ENCODE measurements around the gene GCH1.

GCH1 gene

GRCh38 chr14:54834081-54834480 is 68.5 kb downstream of the GCH1 start:
- FAIRE-seq (no peak), DNase-seq (ENCODE audit: insufficient read length) (no peak)
- TF ChIP-seq POLR2A (IDR thresholded peaks at IDR 0.05; ENCODE audit: low read depth, low read length) (no peak), TAF1 (IDR thresholded peaks at IDR 0.05; ENCODE audit: borderline replicate concordance, low read depth, low read length) (no peak), POLR2AphosphoS5 (IDR thresholded peaks at IDR 0.05; ENCODE audit: low read depth, low read length) (no peak)

- no peak for TF ChIP-seq TAF1 (IDR thresholded peaks at IDR 0.05; ENCODE audit: borderline replicate concordance, low read depth, low read length)
- no peak for TF ChIP-seq POLR2A (IDR thresholded peaks at IDR 0.05; ENCODE audit: low read depth, low read length)
- no peak for TF ChIP-seq POLR2AphosphoS5 (IDR thresholded peaks at IDR 0.05; ENCODE audit: low read depth, low read length)
- FAIRE-seq = no peak
- no peak for DNase-seq (ENCODE audit: insufficient read length)
Observed at GRCh38 chr14:54830650-54831049, 72.0 kb downstream of the GCH1 start.

GRCh38 chr14:54829486-54830224 is 73.0 kb downstream of the GCH1 start:
- DNase-seq (ENCODE audit: insufficient read length) = no peak
- TF ChIP-seq TAF1 (IDR thresholded peaks at IDR 0.05; ENCODE audit: borderline replicate concordance, low read depth, low read length) (no peak), POLR2A (IDR thresholded peaks at IDR 0.05; ENCODE audit: low read depth, low read length) (no peak), POLR2AphosphoS5 (IDR thresholded peaks at IDR 0.05; ENCODE audit: low read depth, low read length) (no peak)
- no peak for FAIRE-seq

GRCh38 chr14:54828037-54828436 is 74.6 kb downstream of the GCH1 start:
- DNase-seq (ENCODE audit: insufficient read length) (no peak), FAIRE-seq (no peak)
- TF ChIP-seq POLR2A (IDR thresholded peaks at IDR 0.05; ENCODE audit: low read depth, low read length) (no peak), POLR2AphosphoS5 (IDR thresholded peaks at IDR 0.05; ENCODE audit: low read depth, low read length) (no peak), TAF1 (IDR thresholded peaks at IDR 0.05; ENCODE audit: borderline replicate concordance, low read depth, low read length) (no peak)

- DNase-seq (ENCODE audit: insufficient read length) (no peak), FAIRE-seq (no peak)
Observed at GRCh38 chr14:54823757-54824549, 78.7 kb downstream of the GCH1 start.

GRCh38 chr14:54822685-54823084 is 79.9 kb downstream of the GCH1 start:
- FAIRE-seq = no peak
- TF ChIP-seq TAF1 (IDR thresholded peaks at IDR 0.05; ENCODE audit: borderline replicate concordance, low read depth, low read length) = no peak
- TF ChIP-seq POLR2A (IDR thresholded peaks at IDR 0.05; ENCODE audit: low read depth, low read length) = no peak
- no peak for TF ChIP-seq POLR2AphosphoS5 (IDR thresholded peaks at IDR 0.05; ENCODE audit: low read depth, low read length)
- DNase-seq (ENCODE audit: insufficient read length) = no peak

More at GRCh38 chr14:54823757-54824549, 78.7 kb downstream of the GCH1 start:
- no peak for TF ChIP-seq POLR2AphosphoS5 (IDR thresholded peaks at IDR 0.05; ENCODE audit: low read depth, low read length)
- TF ChIP-seq TAF1 (IDR thresholded peaks at IDR 0.05; ENCODE audit: borderline replicate concordance, low read depth, low read length) = no peak
- no peak for TF ChIP-seq POLR2A (IDR thresholded peaks at IDR 0.05; ENCODE audit: low read depth, low read length)

- TF ChIP-seq TAF1 (IDR thresholded peaks at IDR 0.05; ENCODE audit: borderline replicate concordance, low read depth, low read length) = no peak
- FAIRE-seq (no peak), DNase-seq (ENCODE audit: insufficient read length) (no peak)
Observed at GRCh38 chr14:54818201-54819133, 84.2 kb downstream of the GCH1 start.

- DNase-seq (ENCODE audit: insufficient read length) (no peak), FAIRE-seq (no peak)
- TF ChIP-seq POLR2A (IDR thresholded peaks at IDR 0.05; ENCODE audit: low read depth, low read length) = no peak
- TF ChIP-seq TAF1 (IDR thresholded peaks at IDR 0.05; ENCODE audit: borderline replicate concordance, low read depth, low read length) = no peak
- no peak for TF ChIP-seq POLR2AphosphoS5 (IDR thresholded peaks at IDR 0.05; ENCODE audit: low read depth, low read length)
Observed at GRCh38 chr14:54817506-54817905, 85.1 kb downstream of the GCH1 start.

GRCh38 chr14:54816450-54816849 is 86.2 kb downstream of the GCH1 start:
- no peak for TF ChIP-seq TAF1 (IDR thresholded peaks at IDR 0.05; ENCODE audit: borderline replicate concordance, low read depth, low read length)
- TF ChIP-seq POLR2AphosphoS5 (IDR thresholded peaks at IDR 0.05; ENCODE audit: low read depth, low read length) = no peak
- no peak for TF ChIP-seq POLR2A (IDR thresholded peaks at IDR 0.05; ENCODE audit: low read depth, low read length)
- DNase-seq (ENCODE audit: insufficient read length) (no peak), FAIRE-seq (no peak)

- FAIRE-seq = no peak
- TF ChIP-seq TAF1 (IDR thresholded peaks at IDR 0.05; ENCODE audit: borderline replicate concordance, low read depth, low read length) (no peak), POLR2A (IDR thresholded peaks at IDR 0.05; ENCODE audit: low read depth, low read length) (no peak), POLR2AphosphoS5 (IDR thresholded peaks at IDR 0.05; ENCODE audit: low read depth, low read length) (no peak)
- no peak for DNase-seq (ENCODE audit: insufficient read length)
Observed at GRCh38 chr14:54815515-54815914, 87.1 kb downstream of the GCH1 start.

GRCh38 chr14:54815016-54815415 is 87.6 kb downstream of the GCH1 start:
- TF ChIP-seq POLR2AphosphoS5 (IDR thresholded peaks at IDR 0.05; ENCODE audit: low read depth, low read length) (no peak), TAF1 (IDR thresholded peaks at IDR 0.05; ENCODE audit: borderline replicate concordance, low read depth, low read length) (no peak), POLR2A (IDR thresholded peaks at IDR 0.05; ENCODE audit: low read depth, low read length) (no peak)
- DNase-seq (ENCODE audit: insufficient read length) (no peak), FAIRE-seq (no peak)
